HepG2 (cell line): Measurements from ENCODE around the gene CELF4. TPM values are rescaled to one million over a fixed set of nuclear protein-coding genes. Genes with fewer than 3 reads are reported as not detected.

ENCODE experiments used
- ATAC-seq: fragments of 200-7000 bp; cut with Tn5 transposase; 3 replicates; pipeline ENCODE4 v1.9.1; 2020; ENCODE audit warnings: mild to moderate bottlenecking, moderate library complexity
- BruUV-seq: library from RNA; stranded (reverse); fragments of 400-500 nt; replicated peaks from 2 replicates; lab custom pipeline; 2021; lab: Mats Ljungman, UMichigan
- CTCF ChIA-PET: fragments of 300-600 bp; formaldehyde crosslinking; extraction: SDS; loops from one replicate; lab custom pipeline; 2021; ENCODE audit warnings: low total read pairs, inconsistent platforms, low intra/inter-chr PET ratio; lab: Yijun Ruan, JAX
- POLR2A ChIA-PET: fragments of 350-600 bp; sonication (Branson Sonifier 250); formaldehyde crosslinking; loops from one replicate; lab custom pipeline; 2020; ENCODE audit warnings: antibody characterized with exemption, inconsistent platforms; lab: Yijun Ruan, JAX
- DNase-seq: peaks from one replicate; pipeline ENCODE4 v3.0.0-alpha.2; 2015; ENCODE audit warnings: low spot score
- FAIRE-seq: peaks from 3 replicates; lab custom pipeline; 2011; peaks lifted over from hg19 to GRCh38; lab: Jason Lieb, UNC
- H2AFZ ChIP-seq: one replicate; pipeline ENCODE4 v1.6.1; 2011; ENCODE audit warnings: low read length, inconsistent platforms
- H3K27ac ChIP-seq: fragments of 300-600 bp; 3 replicates; pipeline ENCODE4 v1.8.0; 2011; ENCODE audit warnings: mixed run types, mild to moderate bottlenecking, mixed read lengths, low read length, inconsistent platforms; ENCODE audit not compliant: insufficient read depth; ENCODE audit errors: extremely low read length
- H3K27me3 ChIP-seq, 2 experiments: fragments of 200-600 bp in 1 of 2; 2 replicates in 1 of 2; 3 replicates in 1 of 2; pipeline versions ENCODE4 v1.6.0 to v1.8.0; 2011; ENCODE audit warnings: low read length in 2 of 2, mild to moderate bottlenecking in 2 of 2, moderate library complexity in 2 of 2, inconsistent platforms in 1 of 2; ENCODE audit not compliant: insufficient read depth in 2 of 2, control insufficient read depth in 1 of 2
- H3K36me3 ChIP-seq, 2 experiments: fragments of 200-600 bp in 1 of 2; replicated peaks in 1 of 2; 2 replicates in 1 of 2; 3 replicates in 1 of 2; pipeline versions ENCODE4 v1.5.1 to v1.8.0; 2011; ENCODE audit warnings: low read length in 2 of 2, inconsistent platforms in 1 of 2; ENCODE audit not compliant: insufficient read depth in 2 of 2, control insufficient read depth in 1 of 2
- H3K4me1 ChIP-seq: 2 replicates; pipeline ENCODE4 v1.5.1; 2012; ENCODE audit warnings: low read length, inconsistent platforms; ENCODE audit not compliant: insufficient read depth
- H3K4me2 ChIP-seq: 2 replicates; pipeline ENCODE4 v1.6.0; 2011; ENCODE audit warnings: low read depth, low read length, inconsistent platforms
- H3K4me3 ChIP-seq, 3 experiments: fragments of 200-600 bp in 1 of 3; sonication (generic), shearing (Covaris generic) in 1 of 3; replicated peaks in 1 of 3; 2 replicates each; pipeline ENCODE4 v1.5.1; 2011 to 2016; ENCODE audit warnings: low read length in 3 of 3, inconsistent platforms in 2 of 3, low read depth in 2 of 3, mild to moderate bottlenecking in 2 of 3, control low read depth in 1 of 3, mixed read lengths in 1 of 3; ENCODE audit not compliant: insufficient read depth in 1 of 3
- H3K79me2 ChIP-seq: one replicate; pipeline ENCODE4 v1.6.1; 2011; ENCODE audit warnings: low read length, inconsistent platforms; ENCODE audit not compliant: insufficient read depth
- H3K9ac ChIP-seq: 2 replicates; pipeline ENCODE4 v1.6.0; 2011; ENCODE audit warnings: mild to moderate bottlenecking, low read depth, low read length, inconsistent platforms; ENCODE audit not compliant: insufficient read depth
- H3K9me3 ChIP-seq: 2 replicates; pipeline ENCODE4 v1.5.1; 2012; ENCODE audit warnings: mild to moderate bottlenecking, low read length
- H4K20me1 ChIP-seq: 2 replicates; pipeline ENCODE4 v1.6.0; 2011; ENCODE audit warnings: inconsistent platforms, mild to moderate bottlenecking, low read length, moderate library complexity; ENCODE audit not compliant: insufficient read depth
- FUBP1 ChIP-seq: sonication (generic); formaldehyde crosslinking; IDR thresholded peaks from 2 replicates; pipeline ENCODE4 v1.5.1; 2020; ENCODE audit warnings: missing genetic modification reagents, mild to moderate bottlenecking, borderline replicate concordance
- HOXA3 ChIP-seq: sonication (generic); formaldehyde crosslinking; IDR thresholded peaks from 2 replicates; pipeline ENCODE4 v1.5.0; 2020; ENCODE audit warnings: missing genetic modification reagents
- SNAI1 ChIP-seq: sonication (generic); formaldehyde crosslinking; IDR thresholded peaks from 2 replicates; pipeline ENCODE4 v1.5.0; 2020; ENCODE audit warnings: mild to moderate bottlenecking, missing genetic modification reagents, borderline replicate concordance
- TBX3 ChIP-seq: fragments of 450-650 bp; IDR thresholded peaks from 2 replicates; pipeline ENCODE4 v1.6.1; 2017; ENCODE audit warnings: antibody characterized with exemption, mild to moderate bottlenecking, inconsistent platforms, borderline replicate concordance
- TEF ChIP-seq: sonication (generic); formaldehyde crosslinking; IDR thresholded peaks from 2 replicates; pipeline ENCODE4 v1.5.0; 2020; ENCODE audit warnings: missing genetic modification reagents
- ZNF101 ChIP-seq: sonication (generic); formaldehyde crosslinking; IDR thresholded peaks from 2 replicates; pipeline ENCODE4 v1.4.0; 2020; ENCODE audit warnings: mild to moderate bottlenecking, low read depth, missing genetic modification reagents, borderline replicate concordance
- ZNF547 ChIP-seq: sonication (generic); formaldehyde crosslinking; IDR thresholded peaks from 2 replicates; pipeline ENCODE4 v1.5.1; 2020; ENCODE audit warnings: mild to moderate bottlenecking, missing genetic modification reagents
- WGBS: methylation state at CpG from one replicate; pipeline ENCODE4 v1.1.6; 2017; ENCODE audit warnings: low lambda C conversion rate; 5-methylcytosine and 5-hydroxymethylcytosine counted together
- in situ Hi-C: cut with HindIII; loops from 2 replicates; pipeline ENCODE4 v1.10.0; 2017; ENCODE audit warnings: low pct_unique_long_range_greater_than_20kb; ENCODE audit not compliant: extremely low pct_ligation_motif_present
- intact Hi-C: fragments of 100-400 bp; cut with micrococcal nuclease; formaldehyde crosslinking; loops from one replicate; pipeline ENCODE4 v1.10.0; 2022; ENCODE audit not compliant: unreplicated experiment
- polyA plus RNA-seq, 8 experiments: library from polyadenylated mRNA; depleted of rRNA in 3 of 8; stranded (reverse) in 7 of 8; unstranded in 1 of 8; fragments of >200 nt; fragmentation: Illumina TruSeq in 4 of 8; extraction: Trizol in 4 of 8; gene quantifications; 2 replicates each; pipeline versions ENCODE4 v1.2.1 to v1.2.3, GENCODE V29; 2011 to 2016; ENCODE audit warnings: low read depth in 4 of 8, missing spikeins in 1 of 8, mixed read lengths in 1 of 8; ENCODE audit not compliant: insufficient read depth in 1 of 8
- total RNA-seq, 5 experiments: library from RNA; depleted of rRNA; stranded (reverse); fragments of >200 nt; fragmentation: Illumina TruSeq; extraction: Trizol; gene quantifications; 2 replicates each; pipeline ENCODE4 v1.2.3, GENCODE V29; 2016; ENCODE audit warnings: low read depth in 1 of 5

Gene CELF4
- total and polyA plus RNA-seq, 2 of the 13 experiments (the other 11 are each of a cell fraction or from before 2014, with no cell fraction given), result not detected

- Histone ChIP-seq H3K27ac (no peak overlapping the region), H3K27me3 (peaks cover 0 to 10% of the 10 kb centered on the region in 2 experiments; a peak in 2 of 5 replicates), H3K4me3 (no peak overlapping the region), H3K4me2 (no peak overlapping the region), H3K79me2 (no peaks in the 10 kb centered on the region), H3K9me3 (no peaks in the 10 kb centered on the region), H3K9ac (no peak overlapping the region), H2AFZ (no peak overlapping the region), H3K36me3 (no peaks in the 10 kb centered on the region), H4K20me1 (no peaks in the 10 kb centered on the region), H3K4me1 (no peaks in the 10 kb centered on the region)
- CTCF ChIA-PET, result no interaction called here
- in situ Hi-C loops, result no loop called here
- POLR2A ChIA-PET, result no interaction called here
- no TSS peak for BruUV-seq
- DNase-seq (no peak), ATAC-seq (no peak), FAIRE-seq (no peak)
- WGBS, result 3% methylated on average over 7 of the region's 7 CpGs
- intact Hi-C loops, result no loop called here
- TF ChIP-seq FUBP1 (CRISPR knock-in tag) (no peak), TBX3 (no peak), HOXA3 (CRISPR knock-in tag) (no peak), ZNF101 (CRISPR knock-in tag) (no peak), TEF (no peak)
These were observed 145.7 kb downstream of the CELF4 start for GRCh38 chr18:37419866-37420265.

- Histone ChIP-seq H3K4me3 (no peak overlapping the region), H4K20me1 (no peaks in the 10 kb centered on the region), H3K27ac (no peak overlapping the region), H3K27me3 (peaks cover 0 to 10% of the 10 kb centered on the region in 2 experiments; a peak in 2 of 5 replicates), H3K79me2 (no peaks in the 10 kb centered on the region), H3K9ac (no peak overlapping the region), H3K36me3 (no peaks in the 10 kb centered on the region), H2AFZ (no peak overlapping the region), H3K4me1 (no peaks in the 10 kb centered on the region), H3K9me3 (no peaks in the 10 kb centered on the region), H3K4me2 (no peak overlapping the region)
- intact Hi-C loops, result no loop called here
- ATAC-seq, result no peak
- no peak for DNase-seq
- no peak for FAIRE-seq
- WGBS, result 28% methylated on average over 6 of the region's 7 CpGs
- BruUV-seq, result no TSS peak
- TF ChIP-seq ZNF547 (CRISPR knock-in tag), result no peak
- TF ChIP-seq SNAI1 (CRISPR knock-in tag), result no peak
- CTCF ChIA-PET, result no interaction called here
- in situ Hi-C loops, result no loop called here
- POLR2A ChIA-PET, result no interaction called here
These were observed 146.3 kb downstream of the CELF4 start for GRCh38 chr18:37419315-37419714.
